GM12892 (cell line): ENCODE data around the gene DPCD.

Experiments used
- DNase-seq: peaks from one replicate; pipeline ENCODE4 v3.0.0; 2011; ENCODE audit not compliant: insufficient read length
- FAIRE-seq: peaks from 2 replicates; lab custom pipeline; 2011; peaks lifted over from hg19 to GRCh38; lab: Jason Lieb, UNC
- POLR2A ChIP-seq: IDR thresholded peaks from 2 replicates; pipeline ENCODE4 v1.6.1; 2011; ENCODE audit warnings: low read depth, low read length, control low read depth
- POLR2AphosphoS5 ChIP-seq: IDR thresholded peaks from 2 replicates; pipeline ENCODE4 v1.6.1; 2011; ENCODE audit warnings: low read depth, low read length, control low read depth
- TAF1 ChIP-seq: IDR thresholded peaks from 2 replicates; pipeline ENCODE4 v1.6.1; 2011; ENCODE audit warnings: low read depth, mild to moderate bottlenecking, control low read depth, low read length, borderline replicate concordance

The DPCD gene

GRCh38 chr10:101561068-101561915 is 26.8 kb upstream of the DPCD start:
- no peak for DNase-seq
- no peak for FAIRE-seq
- TF ChIP-seq TAF1 = no peak
- no peak for TF ChIP-seq POLR2AphosphoS5
- TF ChIP-seq POLR2A = no peak

GRCh38 chr10:101562231-101562630 is 25.9 kb upstream of the DPCD start:
- no peak for TF ChIP-seq POLR2AphosphoS5
- TF ChIP-seq POLR2A = no peak
- no peak for TF ChIP-seq TAF1
- DNase-seq = no peak
- no peak for FAIRE-seq

- TF ChIP-seq TAF1 (no peak), POLR2AphosphoS5 (no peak), POLR2A (no peak)
- no peak for FAIRE-seq
- no peak for DNase-seq
These were observed 25.1 kb upstream of the DPCD start for GRCh38 chr10:101563007-101563406.

GRCh38 chr10:101563497-101564040 is 24.6 kb upstream of the DPCD start:
- TF ChIP-seq POLR2A = no peak
- no peak for TF ChIP-seq TAF1
- no peak for TF ChIP-seq POLR2AphosphoS5
- FAIRE-seq (no peak), DNase-seq (no peak)

GRCh38 chr10:101564490-101564991 is 23.6 kb upstream of the DPCD start:
- TF ChIP-seq POLR2AphosphoS5 (no peak), TAF1 (no peak), POLR2A (no peak)
- FAIRE-seq (no peak), DNase-seq (no peak)

- DNase-seq (no peak), FAIRE-seq (no peak)
- TF ChIP-seq TAF1 (no peak), POLR2AphosphoS5 (no peak), POLR2A (no peak)
These were observed 22.7 kb upstream of the DPCD start for GRCh38 chr10:101565370-101565900.

GRCh38 chr10:101565936-101566332 is 22.2 kb upstream of the DPCD start:
- DNase-seq (no peak), FAIRE-seq (peak; percentile 69)
- no peak for TF ChIP-seq TAF1
- no peak for TF ChIP-seq POLR2A
- no peak for TF ChIP-seq POLR2AphosphoS5

GRCh38 chr10:101566333-101567164 is 21.6 kb upstream of the DPCD start:
- no peak for DNase-seq
- TF ChIP-seq POLR2A = no peak
- TF ChIP-seq POLR2AphosphoS5 = no peak
- TF ChIP-seq TAF1 = no peak
- FAIRE-seq = no peak

- TF ChIP-seq POLR2AphosphoS5 = no peak
- no peak for TF ChIP-seq TAF1
- no peak for TF ChIP-seq POLR2A
- DNase-seq = no peak
- FAIRE-seq = peak; percentile 46
These were observed 20.7 kb upstream of the DPCD start for GRCh38 chr10:101567165-101568006.

- DNase-seq (no peak), FAIRE-seq (no peak)
- TF ChIP-seq POLR2AphosphoS5 (no peak), TAF1 (no peak), POLR2A (no peak)
These were observed 19.9 kb upstream of the DPCD start for GRCh38 chr10:101568054-101568745.

GRCh38 chr10:101569323-101569621 is 18.8 kb upstream of the DPCD start:
- FAIRE-seq (no peak), DNase-seq (no peak)
- TF ChIP-seq TAF1 (no peak), POLR2AphosphoS5 (no peak), POLR2A (no peak)
